Measurements from ENCODE around the gene SNAPIN.
"Not testable (repeated sequence)": the region's sequence is repeated elsewhere in the genome, so short reads cannot be mapped to it uniquely, and the experiment has no call there.

SNAPIN gene

DNA sequence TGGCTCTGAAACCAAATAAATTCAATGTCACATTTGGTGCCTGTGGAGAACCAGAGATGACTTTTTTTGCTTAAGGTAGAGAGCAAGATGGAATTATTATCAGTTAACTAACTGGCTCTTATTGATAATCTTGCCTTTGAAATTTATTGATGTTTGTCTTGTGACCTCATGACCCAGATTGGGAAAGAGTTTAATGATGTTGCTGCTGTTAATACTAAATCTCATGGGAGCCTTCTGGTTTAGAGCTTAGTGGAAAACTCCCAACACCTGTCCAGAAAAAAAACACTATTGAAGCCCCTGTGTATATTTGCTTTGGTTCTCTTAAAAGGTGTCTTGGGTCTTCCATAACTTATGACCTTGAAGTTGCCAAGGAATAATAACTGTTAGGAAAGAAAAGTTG, 14.7 kb upstream of the SNAPIN start:
- DNase-seq (ENCODE audit: insufficient read length, low spot score) (no peak), FAIRE-seq (no peak)

DNA sequence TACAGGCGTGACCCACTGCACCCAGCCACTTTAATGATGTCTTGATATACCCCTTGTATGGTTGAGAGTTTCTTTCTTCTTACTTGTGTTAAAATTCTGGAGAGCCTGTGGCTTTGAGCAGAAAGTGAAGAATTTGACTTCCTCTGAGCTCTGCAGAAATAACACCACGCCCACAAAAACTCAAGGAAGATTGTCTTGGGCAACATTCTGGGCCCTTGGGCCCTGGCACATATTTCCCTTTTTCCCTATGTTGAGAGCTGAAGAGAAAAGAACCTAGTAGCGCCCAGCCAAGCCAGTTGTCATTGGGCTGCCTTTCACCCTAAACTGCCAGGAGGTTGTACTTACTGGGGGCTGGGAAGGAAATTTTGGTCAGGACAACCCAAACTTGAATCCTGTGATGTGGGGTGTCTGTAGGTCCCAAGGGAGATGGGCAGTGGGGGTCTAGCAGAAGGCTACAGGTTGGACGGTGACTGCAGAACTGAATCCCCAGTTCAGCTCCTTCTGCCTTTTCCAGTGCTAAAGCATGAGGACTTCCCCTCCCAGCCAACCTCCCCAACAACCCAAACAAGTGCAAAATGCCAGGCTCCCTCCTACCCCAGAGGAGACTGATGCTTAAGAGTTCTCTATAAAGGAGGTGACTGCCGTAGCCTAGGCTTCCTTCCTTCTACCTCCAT, 11.7 kb upstream of the SNAPIN start:
- FAIRE-seq: no peak

DNA sequence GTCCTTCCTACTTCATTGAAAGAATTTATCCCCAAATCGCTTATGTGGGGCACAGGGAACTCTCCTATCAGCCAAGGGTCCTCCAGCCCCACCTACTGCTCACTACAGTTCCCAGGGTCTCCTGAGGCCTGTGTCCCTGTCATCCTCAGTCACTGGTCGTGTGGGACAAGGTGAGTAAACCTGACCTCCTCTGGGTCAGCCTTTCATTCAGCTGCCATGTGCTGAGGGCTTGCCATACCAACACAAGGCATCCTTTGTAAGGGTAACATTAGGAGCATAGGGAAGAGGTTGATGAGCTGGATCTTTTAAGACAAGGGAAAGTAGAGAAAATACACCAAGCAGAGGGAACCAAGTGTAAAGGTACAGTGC, 11.2 kb upstream of the SNAPIN start:
- DNase-seq (ENCODE audit: insufficient read length, low spot score): no peak
- FAIRE-seq: no peak

More for the DNA sequence above, 11.7 kb upstream of the SNAPIN start:
- DNase-seq (ENCODE audit: insufficient read length, low spot score): no peak

GRCh38 chr1:153648000-153648643, 10.4 kb upstream of the SNAPIN start:
- DNase-seq (ENCODE audit: insufficient read length, low spot score) (no peak), FAIRE-seq (no peak)

- no peak for FAIRE-seq
Measured at GRCh38 chr1:153649137-153649862, 9.2 kb upstream of the SNAPIN start.

GRCh38 chr1:153649863-153650235, 8.7 kb upstream of the SNAPIN start:
- no peak for FAIRE-seq
- no peak for DNase-seq (ENCODE audit: insufficient read length, low spot score)

More at GRCh38 chr1:153649137-153649862, 9.2 kb upstream of the SNAPIN start:
- no peak for DNase-seq (ENCODE audit: insufficient read length, low spot score)

DNA sequence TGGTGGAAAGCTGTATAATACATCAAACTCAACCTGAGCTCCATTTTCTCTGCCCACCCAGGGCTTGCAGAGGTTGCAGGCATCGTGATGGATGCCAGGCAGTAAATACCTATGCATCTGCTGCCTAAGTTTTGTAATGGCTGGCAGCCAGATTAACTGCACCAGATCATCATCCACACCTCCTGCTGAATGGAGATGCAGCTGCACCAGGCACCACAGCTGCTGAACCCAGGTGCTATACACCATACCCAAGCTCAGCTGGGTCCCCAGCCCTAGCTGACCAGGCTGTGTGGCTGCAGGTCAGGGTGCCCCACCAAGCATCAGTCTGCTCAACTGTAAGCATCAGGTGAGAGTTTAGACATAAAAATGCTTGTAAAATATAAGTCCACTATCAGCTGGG, 6.7 kb upstream of the SNAPIN start:
- FAIRE-seq (no peak), DNase-seq (ENCODE audit: insufficient read length, low spot score) (no peak)

DNA sequence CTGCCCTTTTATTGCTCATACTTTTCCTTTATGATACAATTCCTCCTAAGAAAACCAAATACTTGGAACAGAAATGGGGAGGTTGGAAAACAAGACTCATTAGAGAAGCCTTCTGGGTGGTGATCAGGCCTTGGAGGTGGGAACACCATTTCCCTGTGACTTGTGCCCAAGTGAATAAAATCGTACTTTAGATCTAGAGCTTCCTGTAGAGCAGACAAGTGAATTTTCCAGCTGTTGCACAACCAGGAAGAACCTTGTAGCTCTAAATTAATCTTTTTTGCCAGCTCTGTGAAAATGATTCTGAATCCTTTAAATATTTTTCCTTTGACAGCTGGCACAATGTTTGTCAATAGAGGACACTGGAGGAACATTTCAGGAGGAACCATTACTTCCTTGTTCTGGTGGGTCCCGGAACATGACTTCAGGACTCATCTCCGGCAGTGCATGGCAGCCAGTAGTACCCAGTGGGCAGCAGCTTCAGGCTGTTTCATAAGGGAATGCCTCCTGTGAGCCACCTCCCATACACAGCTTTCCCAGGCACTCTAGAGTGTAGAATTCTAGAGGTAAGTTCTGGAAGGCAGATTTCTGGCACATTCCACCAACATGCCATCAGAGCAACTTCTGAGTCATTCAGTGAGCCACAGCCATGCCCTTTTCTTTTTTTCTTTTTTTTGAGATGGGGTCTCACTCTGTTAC, 5.5 kb upstream of the SNAPIN start:
- DNase-seq (ENCODE audit: insufficient read length, low spot score) (no peak), FAIRE-seq (no peak)

DNA sequence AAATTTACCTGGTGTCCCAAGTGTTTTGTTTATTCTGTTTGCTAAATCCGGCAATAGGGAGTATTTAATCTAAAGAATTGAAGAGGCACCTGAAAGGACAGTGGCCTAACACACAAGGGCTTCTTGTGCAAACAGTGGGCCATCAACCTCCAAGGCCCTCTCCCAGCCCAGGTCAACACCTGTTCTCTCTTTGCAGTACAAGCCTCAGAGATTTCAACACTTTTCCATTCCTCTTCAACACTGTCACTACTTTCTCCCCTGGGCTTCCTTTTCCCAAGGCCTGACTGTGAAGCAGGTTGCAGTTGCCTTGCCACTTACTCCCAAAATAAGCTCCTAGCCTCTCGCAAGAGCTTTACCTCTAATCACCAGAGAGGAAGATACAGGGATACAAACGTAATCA, 3.2 kb upstream of the SNAPIN start:
- DNase-seq (ENCODE audit: insufficient read length, low spot score) (no peak), FAIRE-seq (no peak)

DNA sequence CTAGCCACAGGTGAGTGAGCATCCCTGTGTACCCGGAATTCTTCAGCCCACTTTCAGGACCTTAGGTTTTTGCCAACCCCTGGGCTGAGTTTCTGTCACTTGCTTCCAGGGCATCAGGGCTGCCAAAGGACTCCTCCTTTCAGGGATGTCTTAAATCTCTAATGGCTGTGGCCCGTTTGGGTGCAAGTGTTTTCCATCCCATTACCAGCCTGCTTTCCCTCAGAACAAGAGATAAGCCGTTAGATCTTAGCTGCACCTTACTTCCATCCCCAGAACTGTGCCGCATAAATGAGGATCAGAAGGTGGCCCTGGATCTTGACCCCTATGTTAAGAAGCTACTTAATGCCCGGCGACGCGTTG, 652 bp downstream of the SNAPIN start:
- no peak for DNase-seq (ENCODE audit: insufficient read length, low spot score)
- no peak for FAIRE-seq

- FAIRE-seq: no peak
- no peak for DNase-seq (ENCODE audit: insufficient read length, low spot score)
Measured at GRCh38 chr1:153659656-153660055, 1.2 kb downstream of the SNAPIN start.

- no peak for FAIRE-seq
- no peak for DNase-seq (ENCODE audit: insufficient read length, low spot score)
Measured at GRCh38 chr1:153661111-153661708, 2.7 kb downstream of the SNAPIN start.

DNA sequence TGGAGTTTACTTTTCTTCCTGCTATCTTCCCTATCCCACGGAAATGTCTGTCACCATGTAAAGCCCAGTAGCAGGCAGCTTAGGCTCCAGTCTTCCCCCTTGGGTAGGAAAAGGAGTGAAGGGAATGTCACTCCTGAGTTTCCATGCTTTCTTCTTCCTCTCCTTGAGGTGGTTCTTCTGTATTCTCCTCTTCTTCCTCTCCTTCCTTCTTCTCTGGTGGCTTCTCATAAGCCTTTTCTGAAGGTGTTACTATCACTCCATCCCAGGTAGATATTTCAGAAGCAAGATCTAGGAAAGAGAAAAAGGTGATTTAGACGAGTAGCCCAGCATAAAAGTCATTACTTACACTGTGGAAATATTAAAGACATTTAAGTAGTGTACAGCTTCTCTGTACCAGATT, 3.8 kb downstream of the SNAPIN start:
- no peak for DNase-seq (ENCODE audit: insufficient read length, low spot score)
- no peak for FAIRE-seq

GRCh38 chr1:153663211-153663610, 4.7 kb downstream of the SNAPIN start:
- DNase-seq (ENCODE audit: insufficient read length, low spot score) (no peak), FAIRE-seq (no peak)

- FAIRE-seq (no peak), DNase-seq (ENCODE audit: insufficient read length, low spot score) (no peak)
Measured at GRCh38 chr1:153667439-153667838, 8.9 kb downstream of the SNAPIN start.

- not testable (repeated sequence) for FAIRE-seq; DNase-seq (ENCODE audit: insufficient read length, low spot score)
Measured at GRCh38 chr1:153668672-153669071, 10.2 kb downstream of the SNAPIN start.

- FAIRE-seq: no peak
- no peak for DNase-seq (ENCODE audit: insufficient read length, low spot score)
Measured at GRCh38 chr1:153669606-153670005, 11.1 kb downstream of the SNAPIN start.

GRCh38 chr1:153670257-153670858, 11.9 kb downstream of the SNAPIN start:
- FAIRE-seq (no peak), DNase-seq (ENCODE audit: insufficient read length, low spot score) (no peak)

GRCh38 chr1:153670859-153671627, 12.5 kb downstream of the SNAPIN start, which contains the start of gene ILF2:
TSS of gene ILF2 (minus strand) at chr1:153670993. CDS start at chr1:153670922, 71 bp downstream.
- DNase-seq (ENCODE audit: insufficient read length, low spot score): peak; percentile 89
- FAIRE-seq: peak; percentile 99

Measured in GM19239 (cell line).